ENCODE measurements around the gene TGM2. TPM values are rescaled to one million over a fixed set of nuclear protein-coding genes. Genes with fewer than 3 reads are reported as not detected.

Gene TGM2
- total and polyA plus RNA-seq, 9 of the 15 experiments (the other 6 are each of a cell fraction or from before 2014, with no cell fraction given): 5.5 to 78.5 (median 37.6) TPM

DNA sequence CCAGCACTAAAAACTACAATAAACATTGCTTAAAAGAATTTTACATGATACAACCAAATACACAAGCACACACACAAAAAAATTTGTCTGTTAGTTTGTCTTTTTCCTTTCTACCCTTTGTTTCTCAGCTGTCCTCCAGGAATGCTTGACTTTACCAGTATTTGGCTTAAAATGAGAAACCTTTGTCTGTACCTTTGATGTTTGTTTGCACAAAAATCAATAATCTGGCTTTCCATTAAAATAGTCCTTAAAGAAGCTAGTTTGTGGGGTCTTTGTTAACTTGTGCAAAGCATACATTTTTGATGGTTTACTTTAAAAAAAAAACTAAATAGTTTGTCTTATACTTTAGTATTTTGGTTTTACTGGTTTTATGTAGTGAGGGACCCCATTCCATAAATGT lies 82.2 kb downstream of the TGM2 start:
- CTCF ChIA-PET (ENCODE audit: low intra/inter-chr PET ratio): no interaction called here
- Histone ChIP-seq H3K9me1 (ENCODE audit: control insufficient read depth, insufficient read depth, low read length) (no peaks in the 10 kb centered on the region), H3K27ac (ENCODE audit: extremely low read depth, low read depth, low read length) (peak overlapping the region; percentile 66; the same call in 1 of the 3 replicates), H4K20me1 (replicated peaks; ENCODE audit: control insufficient read depth, insufficient read depth, low read length) (peaks cover 7% of the 10 kb centered on the region), H3K4me2 (ENCODE audit: insufficient read depth, low read length) (no peak overlapping the region), H2AFZ (ENCODE audit: low read depth, low read length) (no peak overlapping the region), H3K79me2 (ENCODE audit: control insufficient read depth, insufficient read depth, low read length) (peaks cover 28% of the 10 kb centered on the region), H3K9ac (ENCODE audit: insufficient read depth in 1 of 2, low read depth in 2 of 2, low read length in 2 of 2) (no peak overlapping the region), H3K36me3 (ENCODE audit: control insufficient read depth, insufficient read depth, low read length) (peaks cover 59% of the 10 kb centered on the region), H3K9me3 (replicated peaks; ENCODE audit: control insufficient read depth, insufficient read depth, low read depth, low read length) (no peaks in the 10 kb centered on the region), H3K4me1 (replicated peaks in 1 of 2; ENCODE audit: control insufficient read depth in 2 of 2, insufficient read depth in 2 of 2, low read length in 2 of 2) (peaks cover 14 to 24% of the 10 kb centered on the region in 2 experiments), H3K27me3 (ENCODE audit: control insufficient read depth in 2 of 2, insufficient read depth in 2 of 2, low read length in 2 of 2) (no peaks in the 10 kb centered on the region), H3K4me3 (no peak overlapping the region)
- DNase-seq (ENCODE audit: extremely low read depth in 1 of 4, low spot score in 3 of 4): no peak
- intact Hi-C loops (cut with micrococcal nuclease): no loop called here
- in situ Hi-C loops (cut with MboI): no loop called here
- POLR2A ChIA-PET: interaction anchor here (1.6 to 2.7 kb wide), 2 partner anchors 9 to 11 kb away, joined by 7 to 9 read pairs; no protein-coding TSS in a partner anchor
- BruUV-seq (replicated peaks): no TSS peak
- no peak for FAIRE-seq
- ATAC-seq: no peak
- TF ChIP-seq NFIX (CRISPR knock-in tag; IDR thresholded peaks at IDR 0.05; ENCODE audit: low read depth): no peak
- no peak for TF ChIP-seq NR4A1 (CRISPR knock-in tag; IDR thresholded peaks at IDR 0.05)
- TF ChIP-seq NR4A1 (tag; IDR thresholded peaks at IDR 0.05): no peak
- no peak for TF ChIP-seq ZEB2 (IDR thresholded peaks at IDR 0.05)
- no peak for TF ChIP-seq STAT5A (IDR thresholded peaks at IDR 0.05; ENCODE audit: borderline replicate concordance, low read length)
- no peak for TF ChIP-seq CBX8 (IDR thresholded peaks at IDR 0.05; ENCODE audit: borderline replicate concordance, extremely low read depth, low read depth, low read length, poor library complexity, severe bottlenecking)
- TF ChIP-seq ZSCAN32 (CRISPR knock-in tag; IDR thresholded peaks at IDR 0.05): no peak
- TF ChIP-seq SREBF1 (IDR thresholded peaks at IDR 0.05; ENCODE audit: borderline replicate concordance, low read depth, low read length): no peak
- TF ChIP-seq BDP1 (IDR thresholded peaks at IDR 0.05; ENCODE audit: insufficient read depth, insufficient read length): no peak
- TF ChIP-seq PHF20 (IDR thresholded peaks at IDR 0.05; ENCODE audit: partially characterized antibody): no peak
- TF ChIP-seq NR1H2 (CRISPR knock-in tag; IDR thresholded peaks at IDR 0.05): no peak
- TF ChIP-seq, protein P1, sequence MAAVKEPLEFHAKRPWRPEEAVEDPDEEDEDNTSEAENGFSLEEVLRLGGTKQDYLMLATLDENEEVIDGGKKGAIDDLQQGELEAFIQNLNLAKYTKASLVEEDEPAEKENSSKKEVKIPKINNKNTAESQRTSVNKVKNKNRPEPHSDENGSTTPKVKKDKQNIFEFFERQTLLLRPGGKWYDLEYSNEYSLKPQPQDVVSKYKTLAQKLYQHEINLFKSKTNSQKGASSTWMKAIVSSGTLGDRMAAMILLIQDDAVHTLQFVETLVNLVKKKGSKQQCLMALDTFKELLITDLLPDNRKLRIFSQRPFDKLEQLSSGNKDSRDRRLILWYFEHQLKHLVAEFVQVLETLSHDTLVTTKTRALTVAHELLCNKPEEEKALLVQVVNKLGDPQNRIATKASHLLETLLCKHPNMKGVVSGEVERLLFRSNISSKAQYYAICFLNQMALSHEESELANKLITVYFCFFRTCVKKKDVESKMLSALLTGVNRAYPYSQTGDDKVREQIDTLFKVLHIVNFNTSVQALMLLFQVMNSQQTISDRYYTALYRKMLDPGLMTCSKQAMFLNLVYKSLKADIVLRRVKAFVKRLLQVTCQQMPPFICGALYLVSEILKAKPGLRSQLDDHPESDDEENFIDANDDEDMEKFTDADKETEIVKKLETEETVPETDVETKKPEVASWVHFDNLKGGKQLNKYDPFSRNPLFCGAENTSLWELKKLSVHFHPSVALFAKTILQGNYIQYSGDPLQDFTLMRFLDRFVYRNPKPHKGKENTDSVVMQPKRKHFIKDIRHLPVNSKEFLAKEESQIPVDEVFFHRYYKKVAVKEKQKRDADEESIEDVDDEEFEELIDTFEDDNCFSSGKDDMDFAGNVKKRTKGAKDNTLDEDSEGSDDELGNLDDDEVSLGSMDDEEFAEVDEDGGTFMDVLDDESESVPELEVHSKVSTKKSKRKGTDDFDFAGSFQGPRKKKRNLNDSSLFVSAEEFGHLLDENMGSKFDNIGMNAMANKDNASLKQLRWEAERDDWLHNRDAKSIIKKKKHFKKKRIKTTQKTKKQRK (IDR thresholded peaks at IDR 0.05; ENCODE audit: borderline replicate concordance, low read depth, low read length): no peak
- no peak for TF ChIP-seq SMAD3 (CRISPR knock-in tag; conservative IDR thresholded peaks at IDR 0.05)
- TF ChIP-seq ARNT (IDR thresholded peaks at IDR 0.05): no peak
- TF ChIP-seq, protein P2, sequence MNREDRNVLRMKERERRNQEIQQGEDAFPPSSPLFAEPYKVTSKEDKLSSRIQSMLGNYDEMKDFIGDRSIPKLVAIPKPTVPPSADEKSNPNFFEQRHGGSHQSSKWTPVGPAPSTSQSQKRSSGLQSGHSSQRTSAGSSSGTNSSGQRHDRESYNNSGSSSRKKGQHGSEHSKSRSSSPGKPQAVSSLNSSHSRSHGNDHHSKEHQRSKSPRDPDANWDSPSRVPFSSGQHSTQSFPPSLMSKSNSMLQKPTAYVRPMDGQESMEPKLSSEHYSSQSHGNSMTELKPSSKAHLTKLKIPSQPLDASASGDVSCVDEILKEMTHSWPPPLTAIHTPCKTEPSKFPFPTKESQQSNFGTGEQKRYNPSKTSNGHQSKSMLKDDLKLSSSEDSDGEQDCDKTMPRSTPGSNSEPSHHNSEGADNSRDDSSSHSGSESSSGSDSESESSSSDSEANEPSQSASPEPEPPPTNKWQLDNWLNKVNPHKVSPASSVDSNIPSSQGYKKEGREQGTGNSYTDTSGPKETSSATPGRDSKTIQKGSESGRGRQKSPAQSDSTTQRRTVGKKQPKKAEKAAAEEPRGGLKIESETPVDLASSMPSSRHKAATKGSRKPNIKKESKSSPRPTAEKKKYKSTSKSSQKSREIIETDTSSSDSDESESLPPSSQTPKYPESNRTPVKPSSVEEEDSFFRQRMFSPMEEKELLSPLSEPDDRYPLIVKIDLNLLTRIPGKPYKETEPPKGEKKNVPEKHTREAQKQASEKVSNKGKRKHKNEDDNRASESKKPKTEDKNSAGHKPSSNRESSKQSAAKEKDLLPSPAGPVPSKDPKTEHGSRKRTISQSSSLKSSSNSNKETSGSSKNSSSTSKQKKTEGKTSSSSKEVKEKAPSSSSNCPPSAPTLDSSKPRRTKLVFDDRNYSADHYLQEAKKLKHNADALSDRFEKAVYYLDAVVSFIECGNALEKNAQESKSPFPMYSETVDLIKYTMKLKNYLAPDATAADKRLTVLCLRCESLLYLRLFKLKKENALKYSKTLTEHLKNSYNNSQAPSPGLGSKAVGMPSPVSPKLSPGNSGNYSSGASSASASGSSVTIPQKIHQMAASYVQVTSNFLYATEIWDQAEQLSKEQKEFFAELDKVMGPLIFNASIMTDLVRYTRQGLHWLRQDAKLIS (CRISPR knock-in tag; IDR thresholded peaks at IDR 0.05): no peak
- TF ChIP-seq RBM25 (IDR thresholded peaks at IDR 0.05; ENCODE audit: low read depth, low read length, severe bottlenecking): no peak
- no peak for TF ChIP-seq PTRF (tag; IDR thresholded peaks at IDR 0.05)
- no peak for TF ChIP-seq KLF13 (tag; IDR thresholded peaks at IDR 0.05; ENCODE audit: borderline replicate concordance, low read depth)
